HK-2 (cell line): ENCODE data around the gene EPS8L1.
A peak's percentile ranks its signal among the peaks of the same experiment; 100 is the strongest.

Experiments
- DNase-seq: peaks from one replicate; pipeline ENCODE4 v3.0.0-alpha.2; 2018; ENCODE audit not compliant: unreplicated experiment

EPS8L1 gene

DNA sequence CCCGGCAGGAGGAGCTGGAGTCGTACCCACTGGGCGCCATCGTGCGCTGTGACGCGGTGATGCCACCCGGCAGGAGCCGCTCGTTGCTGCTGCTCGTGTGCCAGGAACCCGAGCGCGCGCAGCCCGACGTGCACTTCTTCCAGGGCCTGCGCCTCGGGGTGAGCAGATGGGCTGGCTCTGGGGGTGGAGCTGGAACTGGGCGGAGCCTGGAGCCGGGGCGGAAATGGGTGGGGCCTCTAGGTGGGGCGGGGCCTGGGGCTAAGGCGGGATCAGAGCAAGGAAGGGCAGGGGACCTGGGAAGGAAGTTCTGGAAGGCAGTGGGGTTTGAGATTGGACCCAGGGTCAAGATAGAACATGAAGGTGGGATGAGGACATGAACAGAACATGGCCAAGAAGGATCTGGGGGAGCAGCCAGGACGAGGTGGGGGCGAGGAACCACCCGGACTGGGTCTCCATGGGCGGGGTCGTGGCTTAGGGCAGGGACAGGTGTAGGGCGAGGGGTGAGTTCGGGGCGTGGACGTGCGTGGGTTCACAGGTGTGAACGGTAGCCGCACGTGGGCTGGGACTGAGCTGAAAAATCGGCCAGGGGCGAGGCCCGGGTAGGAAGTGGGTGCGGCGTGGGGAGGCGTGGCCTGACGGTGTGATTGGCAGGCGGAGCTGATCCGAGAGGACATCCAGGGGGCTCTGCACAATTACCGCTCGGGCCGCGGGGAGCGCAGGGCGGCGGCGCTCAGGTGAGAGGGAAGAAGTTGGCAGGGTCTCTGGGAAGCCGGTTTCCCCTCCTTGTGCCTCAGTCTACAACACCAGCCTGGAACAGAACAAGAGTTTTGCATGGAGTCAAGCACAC lies 4.7 kb downstream of the EPS8L1 start:
- DNase-seq: peak; percentile 99

DNA sequence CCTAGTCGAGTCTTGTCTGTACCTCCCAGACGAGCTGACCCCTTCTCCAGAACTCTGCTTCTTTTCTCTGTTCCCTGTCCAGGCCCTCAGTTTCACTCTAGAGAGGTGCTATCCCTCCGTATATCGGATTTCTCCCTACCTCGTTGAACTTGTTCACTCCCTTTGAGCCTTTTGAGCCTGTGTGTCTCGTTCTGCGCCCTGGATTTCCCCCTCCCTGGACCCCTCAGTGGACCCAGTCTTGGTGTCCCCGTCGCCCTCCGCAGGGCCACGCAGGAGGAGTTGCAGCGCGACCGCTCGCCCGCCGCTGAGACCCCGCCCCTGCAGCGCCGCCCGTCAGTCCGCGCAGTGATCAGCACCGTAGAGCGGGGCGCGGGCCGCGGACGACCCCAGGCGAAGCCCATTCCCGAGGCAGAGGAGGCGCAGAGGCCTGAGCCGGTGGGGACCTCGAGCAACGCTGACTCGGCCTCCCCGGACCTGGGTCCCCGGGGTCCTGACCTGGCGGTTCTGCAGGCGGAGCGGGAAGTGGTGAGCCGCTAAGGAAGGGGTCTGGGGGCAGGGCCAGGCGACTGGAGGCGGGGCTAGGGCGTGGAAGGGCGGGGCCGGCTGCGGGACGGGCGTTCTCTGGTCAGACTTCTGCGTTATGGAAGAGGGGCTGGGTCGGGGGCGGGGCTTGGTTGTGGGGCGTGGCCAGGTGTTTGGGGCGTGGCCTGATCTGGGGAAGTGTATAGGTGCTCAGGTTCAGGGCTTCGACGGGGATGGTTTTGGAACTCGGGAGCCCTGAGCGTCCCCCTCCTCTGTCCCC lies 5.5 kb downstream of the EPS8L1 start:
- peak; percentile 98 for DNase-seq

DNA sequence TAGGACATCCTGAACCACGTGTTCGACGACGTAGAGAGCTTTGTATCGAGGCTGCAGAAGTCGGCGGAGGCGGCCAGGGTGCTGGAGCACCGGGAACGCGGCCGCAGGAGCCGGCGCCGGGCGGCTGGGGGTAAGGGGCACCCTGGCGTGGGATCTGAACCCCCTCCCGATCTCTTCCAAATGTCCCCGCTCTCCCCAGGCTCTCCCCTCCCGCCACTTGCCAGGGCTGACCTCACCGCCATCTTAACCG lies 6.0 kb downstream of the EPS8L1 start:
- DNase-seq: no peak

DNA sequence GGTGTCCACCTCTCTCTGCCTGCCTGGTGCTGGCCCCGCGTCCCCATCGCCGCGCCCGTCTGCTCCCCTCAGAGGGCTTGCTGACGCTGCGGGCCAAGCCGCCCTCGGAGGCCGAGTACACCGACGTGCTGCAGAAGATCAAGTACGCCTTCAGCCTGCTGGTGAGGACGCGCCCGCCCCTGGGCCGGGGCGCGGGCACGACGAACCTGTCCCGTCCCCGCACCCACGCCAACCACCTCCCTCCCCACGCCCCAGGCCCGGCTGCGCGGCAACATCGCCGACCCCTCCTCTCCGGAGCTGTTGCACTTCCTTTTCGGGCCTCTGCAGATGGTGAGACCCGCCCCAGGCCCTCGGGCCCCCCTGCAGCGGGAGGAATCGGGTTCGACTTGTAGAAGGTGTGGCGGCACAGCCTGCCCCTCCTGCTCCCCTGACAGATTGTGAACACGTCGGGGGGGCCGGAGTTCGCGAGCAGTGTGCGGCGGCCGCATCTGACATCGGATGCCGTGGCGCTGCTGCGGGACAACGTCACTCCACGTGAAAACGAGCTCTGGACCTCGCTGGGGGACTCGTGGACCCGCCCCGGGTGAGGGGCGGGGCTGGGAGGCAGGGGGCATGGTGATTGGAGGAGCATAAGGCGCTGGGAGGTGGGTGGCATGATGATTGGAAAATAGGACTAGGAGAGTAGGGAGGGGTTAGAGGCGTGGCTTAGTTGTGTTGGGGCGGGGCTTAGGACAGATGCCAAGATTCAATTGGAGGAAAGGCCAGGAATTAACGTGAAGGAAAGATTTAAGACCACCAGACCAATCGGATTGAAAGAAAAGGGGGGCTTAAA lies 6.6 kb downstream of the EPS8L1 start:
- DNase-seq: no peak

DNA sequence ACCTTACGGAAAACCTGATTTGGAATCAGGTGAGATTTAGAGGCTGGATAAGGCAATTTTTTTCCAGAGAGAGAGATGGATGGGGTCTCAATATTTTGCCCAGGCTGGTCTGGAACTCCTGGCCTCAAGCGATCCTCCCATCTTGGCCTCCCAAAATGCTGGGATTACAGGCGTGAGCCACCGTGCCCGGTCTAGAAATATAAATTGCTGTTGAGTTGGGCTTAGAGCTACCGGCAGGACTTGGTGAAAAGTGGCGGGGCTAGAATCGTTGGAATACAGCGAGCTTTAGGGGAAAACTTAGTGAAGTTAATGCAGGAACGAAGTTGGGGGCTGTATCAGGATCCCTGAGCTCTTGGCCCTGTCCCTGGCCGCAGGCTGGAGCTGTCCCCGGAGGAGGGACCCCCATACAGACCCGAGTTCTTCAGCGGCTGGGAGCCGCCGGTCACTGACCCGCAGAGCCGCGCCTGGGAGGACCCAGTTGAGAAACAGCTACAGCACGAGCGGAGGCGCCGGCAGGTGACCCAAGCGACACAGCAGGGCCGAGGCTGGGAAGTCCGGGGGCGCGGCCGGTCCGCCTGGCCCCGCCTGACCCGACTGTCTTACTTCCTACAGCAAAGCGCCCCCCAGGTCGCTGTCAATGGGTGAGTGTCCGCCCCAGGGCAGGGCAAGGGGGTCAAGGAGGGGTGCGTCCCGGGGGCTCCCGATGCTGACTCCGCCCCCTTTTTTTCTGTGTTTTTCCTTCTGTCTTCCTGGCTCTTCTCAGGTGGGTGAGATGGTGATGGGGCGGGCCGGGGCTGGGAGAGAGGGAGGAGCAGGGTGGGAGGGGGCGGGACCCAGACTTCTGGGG lies 7.6 kb downstream of the EPS8L1 start:
- DNase-seq: no peak

DNA sequence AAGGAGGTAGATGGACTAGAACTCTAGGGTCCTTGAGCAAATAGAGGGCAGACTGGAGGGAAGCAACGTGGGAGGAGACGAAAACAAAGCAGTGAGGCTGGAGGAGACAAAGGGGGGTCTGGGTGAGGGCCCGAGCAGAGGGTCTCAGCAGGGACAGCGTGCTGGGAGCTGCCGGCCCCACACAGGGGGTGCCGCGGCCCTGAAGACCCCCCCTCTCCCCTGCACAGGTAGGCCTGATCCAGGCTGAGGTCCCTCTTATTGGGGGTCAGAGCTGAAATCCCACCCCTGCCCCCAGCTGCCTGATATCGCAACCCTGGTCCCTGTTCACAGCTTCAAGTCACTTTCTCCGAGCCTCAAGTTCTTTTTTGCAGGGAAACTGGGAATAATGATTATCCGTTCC lies 8.7 kb downstream of the EPS8L1 start:
- DNase-seq: no peak

DNA sequence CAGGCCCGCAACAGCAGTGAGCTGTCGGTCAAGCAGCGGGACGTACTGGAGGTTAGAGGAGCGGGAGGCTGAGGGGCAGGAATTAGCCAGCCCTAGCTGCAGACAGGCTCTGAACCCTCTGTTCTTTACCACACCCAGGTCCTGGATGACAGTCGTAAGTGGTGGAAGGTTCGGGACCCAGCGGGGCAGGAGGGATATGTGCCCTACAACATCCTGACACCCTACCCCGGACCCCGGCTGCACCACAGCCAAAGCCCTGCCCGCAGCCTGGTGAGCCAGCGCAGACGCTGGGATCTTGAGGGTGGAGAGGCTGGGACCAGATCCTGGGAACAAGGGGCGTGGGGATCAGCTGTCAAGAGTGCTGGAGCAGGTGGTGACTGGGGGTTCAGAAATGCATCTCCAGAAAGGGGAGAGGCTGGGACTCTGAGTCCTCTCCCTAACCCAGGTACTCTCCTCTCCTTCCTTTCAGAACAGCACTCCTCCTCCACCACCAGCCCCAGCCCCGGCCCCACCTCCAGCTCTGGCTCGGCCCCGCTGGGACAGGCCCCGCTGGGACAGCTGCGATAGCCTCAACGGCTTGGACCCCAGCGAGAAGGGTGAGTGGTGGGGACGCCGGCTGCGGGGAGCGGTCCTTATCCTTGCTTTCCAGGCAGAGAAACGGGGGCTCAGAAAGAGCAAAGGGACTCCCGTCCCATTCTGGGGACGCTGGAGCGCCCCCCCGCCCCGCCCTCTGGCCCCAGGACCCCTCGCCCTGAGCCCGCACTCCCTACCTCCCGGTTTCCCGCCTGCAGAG lies 10.4 kb downstream of the EPS8L1 start:
- no peak for DNase-seq

DNA sequence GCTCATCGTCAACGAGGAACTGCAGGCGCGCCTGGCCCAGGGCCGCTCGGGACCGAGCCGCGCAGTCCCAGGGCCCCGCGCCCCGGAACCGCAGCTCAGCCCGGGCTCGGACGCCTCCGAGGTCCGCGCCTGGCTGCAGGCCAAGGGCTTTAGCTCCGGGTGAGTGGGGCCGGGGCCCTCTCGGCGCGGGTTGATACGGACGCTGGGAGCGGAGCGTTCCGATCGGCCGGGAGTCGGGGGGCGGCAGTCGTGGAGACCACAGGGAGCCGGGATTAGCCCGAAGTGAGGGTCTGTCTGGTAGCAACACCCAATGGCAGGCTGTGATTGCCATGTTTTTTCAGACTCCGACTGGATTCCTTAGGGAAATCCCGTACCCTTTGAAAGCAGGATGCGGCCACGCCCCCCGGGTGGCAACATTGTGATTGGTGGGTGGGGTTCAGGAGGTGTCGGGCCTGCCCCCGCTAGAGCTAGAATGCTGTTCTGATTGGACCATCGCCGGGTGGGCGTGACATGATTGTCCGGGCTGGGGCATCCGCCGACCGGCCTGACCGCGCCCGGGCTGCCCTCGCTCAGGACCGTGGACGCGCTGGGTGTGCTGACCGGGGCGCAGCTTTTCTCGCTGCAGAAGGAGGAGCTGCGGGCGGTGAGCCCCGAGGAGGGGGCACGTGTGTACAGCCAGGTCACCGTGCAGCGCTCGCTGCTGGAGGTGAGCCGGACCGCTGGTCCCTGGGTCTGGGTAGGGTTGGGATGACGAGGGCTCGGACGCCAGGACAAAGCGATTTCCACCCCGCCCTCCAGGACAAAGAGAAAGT lies 11.3 kb downstream of the EPS8L1 start:
- DNase-seq: no peak

DNA sequence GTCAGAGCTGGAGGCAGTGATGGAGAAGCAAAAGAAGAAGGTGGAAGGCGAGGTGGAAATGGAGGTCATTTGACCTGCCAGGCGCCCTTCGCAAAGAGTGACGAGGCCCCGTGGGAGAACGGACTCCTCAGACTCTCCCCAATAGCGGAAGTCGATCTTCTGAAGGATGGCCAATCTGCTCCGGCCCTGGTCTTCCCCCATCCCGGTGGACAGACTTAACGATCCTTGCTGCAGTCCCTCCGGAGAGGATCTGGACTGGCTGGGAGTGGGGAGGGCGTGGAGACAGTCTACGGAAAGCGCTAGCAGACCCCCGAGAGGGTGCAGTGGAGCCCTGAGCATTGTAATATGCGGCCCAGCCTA lies 11.9 kb downstream of the EPS8L1 start:
- no peak for DNase-seq

DNA sequence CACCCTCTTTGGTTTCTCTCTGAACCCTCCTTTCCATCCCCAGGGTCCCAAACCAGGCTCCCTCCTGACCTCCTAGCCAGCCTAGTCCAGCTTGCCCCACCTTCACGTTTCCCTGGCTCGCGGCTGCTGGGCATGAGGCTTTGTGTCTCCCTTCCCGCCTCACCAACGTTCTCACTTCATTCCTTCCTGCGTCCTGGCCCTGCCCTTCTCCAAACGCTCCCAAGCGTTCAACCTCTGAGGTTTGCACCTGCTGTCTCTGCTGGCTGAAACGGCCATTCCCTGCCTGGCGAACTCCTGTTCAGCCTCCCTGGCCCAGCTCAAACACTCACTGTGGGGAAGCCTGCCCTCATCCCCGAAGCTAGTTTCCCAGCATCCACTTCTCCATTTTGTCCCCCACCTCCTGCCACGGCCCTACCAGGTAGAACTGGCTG lies 12.4 kb downstream of the EPS8L1 start:
- DNase-seq: no peak

DNA sequence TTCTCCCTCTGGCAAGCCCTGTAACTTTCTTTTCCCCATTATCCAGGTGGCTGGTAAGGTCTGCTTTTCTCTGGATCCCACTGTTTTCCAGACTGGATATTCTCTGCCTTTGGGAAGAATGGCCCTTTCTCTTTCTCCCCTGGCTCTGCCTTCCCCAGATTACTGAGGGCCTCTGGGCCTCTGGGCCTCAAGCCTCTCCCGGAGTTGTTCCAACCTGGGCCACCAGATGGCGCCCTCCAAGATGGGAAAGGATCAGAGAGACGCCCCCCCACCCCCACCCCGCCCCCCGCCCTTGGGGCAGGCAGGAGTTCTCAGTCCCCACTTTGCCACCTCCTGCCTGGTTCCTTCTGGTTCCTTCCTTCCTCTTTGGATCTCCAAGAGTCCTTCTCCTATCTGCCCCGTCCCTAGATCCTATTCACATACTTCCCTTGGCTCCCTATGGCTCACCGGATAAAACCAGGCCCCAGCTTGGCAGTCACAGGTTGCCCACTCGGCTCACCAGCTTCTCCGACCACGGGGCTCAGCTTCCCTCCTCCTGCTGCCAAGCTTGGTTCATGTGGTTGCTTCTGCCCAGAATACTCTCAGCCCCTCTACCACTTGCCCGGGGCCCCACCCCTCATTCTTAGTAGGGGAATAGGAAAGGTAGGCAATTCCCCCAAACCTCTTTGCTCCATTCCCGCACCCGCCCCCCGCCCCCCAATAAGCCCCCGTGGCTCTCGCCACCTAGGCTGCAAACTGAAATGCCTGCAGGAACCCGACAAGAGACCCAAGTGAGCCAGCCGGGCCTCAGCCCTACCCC lies 13.1 kb downstream of the EPS8L1 start:
- peak; percentile 87 for DNase-seq

DNA sequence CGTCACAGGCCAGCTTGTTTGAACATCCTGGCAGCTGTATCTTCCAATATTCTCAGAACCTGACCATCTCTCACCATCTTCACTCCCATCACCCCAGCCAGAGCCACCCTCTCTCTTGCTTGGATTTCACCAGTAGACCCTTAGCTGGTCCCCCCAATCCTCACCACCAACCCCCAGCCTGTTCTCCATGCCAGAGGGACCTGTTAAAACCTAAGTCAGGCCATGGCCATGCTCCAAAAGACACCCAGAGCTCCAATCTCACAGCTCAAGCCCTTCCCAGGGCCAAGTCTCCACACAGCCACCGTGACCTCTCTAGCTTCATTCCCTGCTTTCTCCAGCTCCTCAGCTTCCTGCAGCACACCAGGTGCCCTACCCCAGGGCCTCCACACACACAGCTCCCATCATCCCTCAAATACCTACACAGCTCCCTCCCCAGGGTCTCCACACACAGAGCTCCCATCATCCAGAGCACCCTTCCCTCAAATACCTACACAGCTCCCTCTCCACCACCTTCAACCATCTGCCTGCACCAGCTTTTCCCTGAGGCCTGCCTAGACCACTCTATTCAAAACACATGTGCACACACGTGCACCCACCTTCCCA lies 13.8 kb downstream of the EPS8L1 start:
- DNase-seq: no peak

DNA sequence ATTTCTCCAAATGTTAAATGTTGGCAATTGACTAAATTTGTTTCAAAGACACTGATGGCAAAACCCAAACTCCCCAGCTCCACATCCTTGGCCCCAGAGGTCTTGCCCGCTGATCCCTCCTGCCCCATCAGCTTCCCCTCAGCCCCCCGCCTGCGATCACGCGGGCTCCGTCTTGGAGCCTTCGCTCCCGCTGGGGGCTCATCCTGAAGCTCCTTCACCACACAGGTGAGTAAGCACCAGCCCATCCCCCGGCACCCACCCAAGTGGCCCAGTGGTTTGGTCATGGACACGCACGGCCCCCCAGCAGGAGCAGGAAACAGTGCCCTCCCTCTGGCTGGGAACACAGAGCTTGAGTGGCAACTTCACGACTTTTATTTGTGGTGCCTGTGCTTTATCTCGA lies 14.9 kb downstream of the EPS8L1 start:
- no peak for DNase-seq

DNA sequence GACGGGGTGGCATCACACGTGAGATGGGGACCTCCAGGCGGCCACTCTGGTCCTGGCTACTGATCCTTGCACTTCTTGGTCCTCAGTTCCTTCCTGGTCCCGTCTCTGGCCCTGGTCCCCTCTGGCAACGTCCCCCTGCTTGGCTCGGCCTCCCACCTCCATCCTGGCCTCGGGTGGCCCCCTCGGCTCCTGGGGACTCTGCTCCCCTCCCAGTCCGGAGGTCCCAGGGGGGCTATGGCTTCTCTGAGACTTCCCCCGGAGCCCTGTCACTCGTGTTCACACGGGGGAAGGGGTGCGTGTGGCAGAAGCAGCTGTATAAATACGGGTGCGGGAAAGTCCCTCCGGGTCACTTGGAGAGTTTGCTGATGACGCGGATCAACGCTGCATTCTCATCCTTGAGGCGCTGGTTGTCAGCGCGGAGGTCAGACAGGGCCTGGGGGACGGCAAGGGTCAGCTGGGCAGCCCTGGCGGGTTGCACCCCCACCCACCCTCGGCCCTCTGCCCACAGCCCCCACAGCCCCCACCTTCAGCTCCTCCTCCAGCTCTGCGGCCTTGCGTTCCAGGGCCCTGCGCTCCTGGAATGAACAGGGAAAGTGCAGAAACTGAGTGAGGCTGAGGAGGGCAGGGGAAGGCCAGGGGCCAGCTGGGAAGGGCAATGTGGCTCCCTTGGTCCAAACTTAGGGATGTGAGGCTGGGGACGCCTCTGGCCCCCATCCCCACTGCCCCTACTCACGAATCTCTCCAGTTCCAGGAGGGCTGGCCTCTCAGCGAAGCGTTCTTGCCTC lies 15.6 kb downstream of the EPS8L1 start:
- no peak for DNase-seq

DNA sequence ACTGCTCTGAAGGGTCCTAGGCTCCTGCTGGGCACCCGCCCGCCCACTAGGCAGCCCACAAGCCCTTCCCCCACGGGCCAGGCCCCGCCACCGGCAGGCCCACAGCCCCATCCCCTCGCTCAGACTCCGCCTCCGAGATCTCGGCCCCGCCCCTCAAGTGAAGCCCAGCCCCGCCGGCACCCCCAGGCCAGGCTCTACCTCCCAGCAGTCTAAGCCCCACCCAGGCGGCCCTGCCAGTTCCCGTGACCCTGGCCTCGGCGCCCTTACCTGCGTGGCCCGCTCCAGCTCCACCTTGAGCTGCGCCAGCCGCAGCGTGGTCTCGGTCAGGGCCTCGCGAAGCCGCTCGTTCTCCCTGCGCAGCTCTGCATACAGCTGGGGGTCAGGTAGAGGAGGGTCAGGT lies 16.3 kb downstream of the EPS8L1 start:
- DNase-seq: no peak

DNA sequence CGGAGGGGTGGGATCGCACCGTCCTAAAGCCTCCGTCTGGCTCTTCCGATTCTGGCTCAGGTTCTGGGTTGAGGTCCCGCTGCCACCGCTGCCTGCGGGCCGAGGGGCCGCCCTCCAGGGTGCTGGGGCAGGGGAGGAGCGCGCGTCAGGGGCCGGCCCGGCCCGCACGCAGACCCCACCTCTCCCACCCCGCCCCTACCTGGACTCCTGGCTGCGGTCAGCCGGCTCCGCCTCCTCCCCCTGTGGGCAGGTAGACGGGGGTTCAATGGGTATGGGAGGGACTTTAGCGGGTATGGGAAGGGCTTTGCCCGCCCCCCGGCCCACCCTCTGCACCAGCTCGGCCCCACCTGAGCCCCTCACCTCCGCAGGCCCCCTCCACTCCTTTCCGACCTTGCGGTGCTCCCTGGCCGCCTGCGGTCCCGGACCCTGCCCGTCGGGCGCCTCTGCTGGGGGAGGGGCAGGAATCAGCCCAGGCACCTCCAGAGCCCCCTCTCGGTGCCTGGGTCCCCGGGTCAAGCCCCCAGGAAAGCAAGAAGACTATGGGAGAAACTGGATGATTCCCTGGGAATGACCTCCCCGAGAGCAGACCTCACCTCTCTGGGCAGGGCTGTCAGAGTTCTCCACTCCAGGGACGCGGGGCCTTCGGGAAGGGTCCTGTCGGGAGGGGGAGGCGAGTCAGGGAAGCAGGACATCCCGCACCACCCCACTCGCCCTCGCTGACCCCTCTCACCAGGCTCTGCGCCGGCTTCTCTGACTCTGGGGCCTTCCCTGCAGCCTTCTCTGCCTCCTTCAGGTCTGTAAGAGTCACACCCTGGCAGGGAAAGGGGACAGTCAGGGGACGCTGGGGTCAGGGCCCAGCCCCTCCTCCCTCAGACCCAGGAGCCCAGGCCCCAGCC lies 17.0 kb downstream of the EPS8L1 start:
- DNase-seq: no peak
